IPS-NIHi11 (cell line): ENCODE results near the gene MED4.

Source experiments
- DNase-seq: peaks from one replicate; pipeline ENCODE4 v3.0.0; 2012; ENCODE audit warnings: mixed read lengths, low spot score

Gene MED4, protein sequence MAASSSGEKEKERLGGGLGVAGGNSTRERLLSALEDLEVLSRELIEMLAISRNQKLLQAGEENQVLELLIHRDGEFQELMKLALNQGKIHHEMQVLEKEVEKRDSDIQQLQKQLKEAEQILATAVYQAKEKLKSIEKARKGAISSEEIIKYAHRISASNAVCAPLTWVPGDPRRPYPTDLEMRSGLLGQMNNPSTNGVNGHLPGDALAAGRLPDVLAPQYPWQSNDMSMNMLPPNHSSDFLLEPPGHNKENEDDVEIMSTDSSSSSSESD

DNA sequence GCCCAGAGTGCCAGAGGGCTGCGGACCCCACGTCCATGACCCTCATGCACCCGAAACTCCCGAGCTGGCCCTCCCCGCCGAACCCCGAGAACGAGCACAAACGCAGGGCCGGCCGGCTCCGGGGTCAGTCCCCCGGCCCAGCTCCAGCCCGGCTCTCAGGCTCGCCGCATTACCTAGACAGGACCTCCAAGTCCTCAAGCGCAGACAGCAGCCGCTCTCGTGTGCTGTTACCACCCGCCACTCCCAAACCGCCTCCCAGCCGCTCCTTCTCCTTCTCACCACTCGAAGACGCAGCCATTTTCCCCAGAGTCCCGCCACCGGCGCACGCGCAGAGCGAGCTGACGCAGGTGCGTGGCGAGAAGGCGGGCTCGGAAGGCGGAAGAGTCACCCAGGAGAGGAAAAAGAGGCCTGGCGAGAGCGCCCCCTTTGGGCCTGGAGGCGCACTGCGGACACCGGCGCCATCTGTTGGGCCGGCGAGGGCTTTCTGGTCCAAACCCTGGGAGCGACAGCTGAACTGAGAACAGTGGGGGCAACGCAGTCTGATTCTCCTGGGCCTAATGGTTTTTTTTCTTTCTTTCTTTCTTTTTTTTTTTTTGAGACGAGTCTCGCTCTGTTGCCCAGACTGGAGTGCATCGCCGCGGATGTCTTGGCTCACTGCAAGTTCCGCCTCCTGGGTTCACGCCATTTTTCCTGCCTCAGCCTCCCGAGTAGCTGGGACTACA is at the start of gene MED4:
TSS of gene MED4 (minus strand) at position 324 of the 722 bp plus-strand sequence. CDS start at position 298, 26 bp downstream.
- DNase-seq = peak; percentile 97

GRCh38 chr13:48144413-48145035 is 49.6 kb upstream of the MED4 start:
- DNase-seq = no peak

DNA sequence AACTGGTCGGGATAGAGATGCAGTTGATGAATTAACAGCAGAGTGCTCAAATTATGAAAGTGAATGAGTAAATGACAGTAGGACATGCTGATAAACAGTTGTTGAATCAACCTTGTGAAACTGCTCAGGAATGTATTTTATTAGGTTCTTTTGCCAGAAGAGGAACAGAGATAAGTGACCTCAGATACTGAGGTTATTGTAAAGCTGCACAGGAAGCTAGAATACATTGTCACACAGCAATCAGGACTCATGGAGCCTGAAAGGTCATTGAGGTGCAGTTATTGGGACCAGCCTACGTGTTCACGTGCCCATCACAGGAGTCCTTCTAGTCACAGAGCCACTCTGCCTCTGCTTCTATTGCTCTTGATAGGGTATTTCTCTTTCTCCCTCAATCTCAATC is 47.5 kb upstream of the MED4 start:
- no peak for DNase-seq

DNA sequence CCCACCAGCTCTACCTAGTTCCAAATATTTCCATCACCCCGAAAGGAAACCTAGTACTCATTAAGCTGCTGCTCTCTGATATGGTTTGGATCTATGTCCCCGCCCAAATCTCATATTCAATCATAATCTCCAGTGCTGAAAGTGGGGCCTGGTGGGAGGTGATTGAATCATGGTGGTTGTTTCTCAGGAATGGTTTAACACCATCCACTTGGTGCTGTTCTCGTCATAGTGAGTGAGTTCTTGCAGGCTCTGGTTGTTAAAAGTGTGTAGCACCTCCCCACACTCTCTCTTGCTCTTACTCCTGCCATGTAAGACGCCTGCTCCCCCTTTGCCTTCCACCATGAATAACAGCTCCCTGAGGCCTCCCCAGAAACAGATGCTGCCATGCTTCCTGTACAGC is 43.4 kb upstream of the MED4 start:
- no peak for DNase-seq

GRCh38 chr13:48132961-48133360 is 38.1 kb upstream of the MED4 start:
- DNase-seq = no peak

DNA sequence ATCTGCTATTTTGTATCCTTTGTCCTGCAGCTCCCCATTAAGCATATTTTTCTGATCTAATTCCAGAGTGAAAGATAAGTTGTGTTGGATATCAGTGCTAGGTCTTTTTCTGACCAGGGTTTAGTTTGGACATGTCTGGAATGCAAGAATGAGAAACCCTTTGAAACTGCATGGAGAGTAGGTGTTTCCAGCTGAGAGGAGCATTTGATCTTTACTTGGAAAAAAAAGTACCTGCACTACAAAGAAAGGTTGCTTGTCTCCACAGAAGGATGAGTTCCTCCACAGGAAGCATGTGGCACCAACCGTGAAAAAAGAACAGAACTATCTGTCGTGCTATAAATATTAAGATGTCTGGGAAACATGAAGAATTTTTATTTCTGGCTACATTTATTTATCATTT is 36.6 kb upstream of the MED4 start:
- no peak for DNase-seq

DNA sequence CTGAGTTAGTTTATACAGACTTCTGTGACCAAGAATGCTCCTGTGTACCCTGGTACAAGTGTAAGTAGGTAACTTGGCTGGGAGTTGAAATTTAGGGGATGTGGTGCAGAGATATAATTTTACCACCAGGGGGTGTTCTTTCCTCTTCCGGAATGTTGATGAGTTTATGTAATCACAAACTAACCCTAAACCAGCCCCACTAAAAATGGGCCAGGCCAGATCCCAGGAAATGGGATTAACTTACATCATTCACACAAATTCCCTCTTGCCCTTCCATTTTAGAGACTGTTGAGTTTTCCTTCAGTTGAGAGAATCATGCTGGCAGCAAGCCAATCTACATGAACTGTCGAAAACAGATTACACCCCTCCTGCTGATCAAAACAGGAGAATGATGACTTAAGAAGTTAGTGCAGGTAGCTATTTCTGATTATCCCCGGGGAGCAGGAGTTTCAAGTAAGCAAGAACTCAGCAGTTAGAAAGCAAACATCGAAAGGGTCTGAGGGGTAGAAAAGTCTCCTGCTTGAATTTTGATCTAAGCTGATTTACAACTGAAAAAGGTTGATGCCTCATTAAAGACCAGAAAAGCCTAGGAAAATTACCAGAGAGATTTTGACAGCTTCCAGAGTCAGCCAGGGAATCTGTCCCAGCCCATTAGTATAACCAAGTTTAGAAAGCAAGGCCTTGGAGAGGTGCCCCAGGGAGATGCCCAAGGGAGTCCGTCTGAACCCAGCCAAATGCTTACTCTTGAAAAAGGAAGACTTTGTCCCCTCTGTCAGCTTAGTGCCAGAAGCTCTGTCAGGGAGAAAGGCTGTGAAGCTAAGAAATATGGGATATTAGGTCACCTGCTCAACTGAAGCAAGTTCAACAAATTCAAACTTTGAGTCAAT is 32.3 kb upstream of the MED4 start:
- peak; percentile 65 for DNase-seq

- no peak for DNase-seq
Observed at GRCh38 chr13:48125794-48126228, 30.9 kb upstream of the MED4 start.

DNA sequence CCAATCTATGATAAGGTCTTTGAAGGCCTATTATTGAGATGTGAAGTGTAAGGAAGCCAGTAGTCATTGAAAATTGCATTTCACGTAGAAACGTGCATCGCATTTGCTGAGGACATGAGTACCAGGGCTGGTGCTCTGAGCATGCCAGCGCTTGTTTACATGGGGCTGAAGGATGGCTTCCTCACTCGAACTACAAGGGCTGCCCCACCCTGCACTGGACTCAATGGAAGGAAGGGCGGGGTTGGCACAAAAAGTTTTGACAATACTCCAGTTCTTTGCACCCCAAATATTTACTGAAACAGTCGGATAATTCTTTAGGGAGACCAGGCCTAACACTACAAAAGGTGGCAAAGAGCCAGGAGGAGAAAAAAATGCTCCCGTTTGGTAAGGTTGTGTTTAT is 28.9 kb upstream of the MED4 start:
- no peak for DNase-seq

DNA sequence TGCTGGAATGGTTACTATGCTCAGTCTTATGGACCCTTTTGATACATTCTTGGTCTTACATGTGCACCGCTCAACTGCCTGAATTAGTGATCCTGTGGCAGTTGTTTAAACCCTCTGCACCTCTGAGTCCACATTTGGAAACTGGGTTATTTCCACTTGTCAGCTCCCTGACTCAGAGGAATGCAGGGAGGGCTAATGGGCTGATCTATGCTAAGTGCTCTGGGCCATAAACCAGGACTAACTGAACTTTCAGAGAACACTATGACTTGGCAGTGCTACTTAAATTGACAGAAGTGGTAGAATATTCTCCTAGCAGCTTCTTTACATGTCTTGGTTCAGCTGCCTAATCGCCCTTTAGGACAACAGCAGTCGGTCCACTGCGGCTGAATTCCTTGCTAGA is 26.8 kb upstream of the MED4 start:
- no peak for DNase-seq

GRCh38 chr13:48120241-48120640 is 25.3 kb upstream of the MED4 start:
- DNase-seq = no peak

DNA sequence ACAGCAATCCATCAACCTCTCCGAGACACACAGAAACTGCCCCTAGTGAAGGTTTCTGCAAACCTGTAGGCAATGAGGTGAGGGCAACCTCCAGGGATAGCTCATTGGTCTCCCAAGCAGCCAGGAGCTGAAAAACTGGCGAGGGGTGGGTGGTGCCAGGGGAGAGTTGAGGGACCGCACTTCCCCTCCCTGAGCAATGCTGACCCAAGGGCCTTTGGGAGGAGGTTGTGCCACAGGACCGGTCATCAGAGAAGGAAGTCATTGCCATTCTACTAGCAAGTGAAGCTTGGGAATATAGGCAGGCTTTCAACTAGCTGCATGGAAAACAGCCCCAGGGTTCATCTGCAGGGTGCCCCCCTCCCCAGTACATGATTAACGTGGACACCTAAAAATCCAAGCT is 23.1 kb upstream of the MED4 start:
- DNase-seq = no peak

DNA sequence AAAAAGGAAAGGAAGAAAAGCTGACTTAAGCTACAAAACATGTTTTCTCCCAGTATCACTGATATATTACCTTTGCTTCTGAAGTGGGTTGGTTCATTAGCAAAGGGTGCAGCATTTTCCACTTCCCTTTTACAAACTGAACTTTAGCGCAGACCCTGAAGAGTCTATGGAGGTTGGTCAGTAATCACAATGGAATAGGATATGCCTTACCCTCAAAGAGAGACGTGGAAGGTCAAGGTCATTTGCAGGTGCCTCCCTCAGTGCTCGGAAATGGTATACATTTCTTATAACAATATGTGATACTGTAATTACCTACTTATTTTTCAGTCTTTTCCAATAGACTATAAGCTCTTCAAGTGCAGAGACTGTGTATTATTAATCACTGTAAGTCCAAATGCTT is 21.9 kb upstream of the MED4 start:
- no peak for DNase-seq

DNA sequence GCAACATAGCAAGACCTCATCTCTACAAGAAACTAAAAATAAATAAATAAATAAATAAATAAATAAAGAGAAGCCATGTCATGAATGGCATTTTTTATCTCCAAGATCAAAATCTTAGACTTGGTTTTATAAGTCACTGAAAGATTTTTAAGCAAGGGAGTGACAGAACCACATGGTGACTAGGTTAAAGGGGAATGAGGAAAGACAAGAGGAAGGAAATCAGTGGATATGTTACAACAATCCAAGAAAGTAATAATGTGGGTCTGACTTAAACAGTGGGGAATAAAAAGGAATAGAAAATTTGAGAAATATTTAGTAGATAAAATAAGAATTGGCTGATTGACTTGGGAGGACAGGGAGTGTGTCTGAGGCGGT is 18.8 kb upstream of the MED4 start:
- DNase-seq = no peak

DNA sequence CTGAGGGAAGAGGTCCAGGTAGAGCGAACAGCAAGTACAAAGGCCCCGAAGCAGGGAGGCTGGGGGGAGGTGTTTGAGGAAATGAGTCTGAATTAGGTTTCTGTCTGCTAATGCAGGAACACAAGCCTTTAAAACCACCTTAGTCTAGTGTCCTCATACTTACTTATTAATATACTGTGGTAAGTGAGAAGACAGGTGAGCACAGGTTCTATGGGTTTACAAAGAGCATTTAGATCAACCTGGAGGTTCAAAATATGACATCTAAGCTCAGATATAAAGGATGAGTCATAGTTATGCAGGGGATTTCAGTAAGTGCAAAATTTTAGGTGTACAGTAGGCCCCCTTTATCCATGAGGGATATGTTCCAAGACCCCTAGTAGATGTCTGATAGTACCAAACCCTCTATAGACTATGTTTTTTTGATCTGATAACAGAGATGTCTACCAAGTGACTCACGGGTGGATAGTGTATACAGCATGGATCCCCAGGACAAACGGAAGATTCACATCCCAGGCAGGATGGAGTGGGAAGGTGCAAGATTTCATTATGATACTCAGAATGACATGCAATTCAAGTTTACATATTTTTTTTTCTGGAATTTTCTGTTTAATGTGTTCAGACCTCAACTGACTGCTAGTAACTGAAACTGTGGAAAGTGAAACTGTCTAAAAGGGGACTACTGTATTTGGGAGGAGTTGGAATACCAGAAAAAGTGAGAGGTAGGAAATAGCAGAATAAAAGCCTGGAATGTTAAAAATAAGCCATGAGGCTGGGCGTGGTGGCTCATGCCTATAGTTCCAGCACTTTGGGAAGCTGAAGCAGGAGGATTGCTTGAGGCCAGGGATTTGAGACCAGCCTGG is 18.2 kb upstream of the MED4 start:
- no peak for DNase-seq

GRCh38 chr13:48110931-48111721 is 16.2 kb upstream of the MED4 start:
- no peak for DNase-seq

DNA sequence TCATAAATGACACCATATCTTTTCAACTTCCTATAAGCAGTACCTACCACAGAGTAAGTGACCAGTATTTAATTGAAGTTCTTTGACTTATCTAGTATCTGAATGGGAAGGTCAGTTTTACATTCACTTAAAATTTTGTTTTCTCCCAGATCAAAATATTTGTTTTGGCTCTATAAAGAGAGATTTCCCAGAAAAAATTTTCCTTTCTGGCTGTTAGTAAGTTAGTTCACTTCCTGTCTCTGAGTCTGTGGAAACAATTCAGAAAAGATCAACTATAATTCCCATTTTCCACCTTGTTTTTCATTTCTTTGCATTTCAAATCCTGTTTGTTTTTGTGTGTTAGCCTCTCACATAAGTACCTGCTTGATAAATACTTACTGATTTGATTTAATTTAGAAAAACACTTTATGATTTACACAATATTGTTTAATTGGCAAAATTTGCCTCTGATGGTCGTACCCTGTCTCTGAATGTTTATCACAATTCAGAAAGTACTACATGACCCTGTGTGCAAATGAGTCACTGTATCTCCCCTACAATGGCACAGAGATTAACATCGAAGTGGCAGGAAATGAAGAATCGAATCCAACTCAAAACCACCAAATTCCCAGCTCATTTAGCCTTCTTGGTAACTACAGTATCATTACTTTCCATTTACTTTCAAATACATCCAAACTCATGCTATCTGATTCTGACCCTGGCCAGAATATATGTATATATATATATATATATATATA is 15.4 kb upstream of the MED4 start:
- DNase-seq = no peak

DNA sequence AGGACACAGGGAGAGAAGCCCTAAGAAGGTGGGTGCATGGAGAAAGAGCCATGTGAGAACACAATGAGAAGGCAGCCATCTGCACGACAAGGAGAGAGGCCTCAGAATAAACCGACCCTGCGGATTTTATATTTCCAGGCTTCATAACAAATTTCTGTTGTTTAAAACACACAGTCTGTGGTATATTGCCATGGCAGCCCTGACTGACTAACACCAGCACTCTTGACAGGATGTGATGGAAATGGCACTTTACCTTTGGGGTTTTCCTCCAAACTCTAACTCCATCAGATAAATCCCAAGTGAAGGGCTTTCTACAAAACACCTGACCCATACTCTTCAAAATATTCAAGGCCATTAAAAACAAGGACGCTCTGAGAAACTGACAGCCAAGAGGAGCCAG is 13.2 kb upstream of the MED4 start:
- no peak for DNase-seq

- DNase-seq = no peak
Observed at GRCh38 chr13:48097793-48098192, 2.9 kb upstream of the MED4 start.

DNA sequence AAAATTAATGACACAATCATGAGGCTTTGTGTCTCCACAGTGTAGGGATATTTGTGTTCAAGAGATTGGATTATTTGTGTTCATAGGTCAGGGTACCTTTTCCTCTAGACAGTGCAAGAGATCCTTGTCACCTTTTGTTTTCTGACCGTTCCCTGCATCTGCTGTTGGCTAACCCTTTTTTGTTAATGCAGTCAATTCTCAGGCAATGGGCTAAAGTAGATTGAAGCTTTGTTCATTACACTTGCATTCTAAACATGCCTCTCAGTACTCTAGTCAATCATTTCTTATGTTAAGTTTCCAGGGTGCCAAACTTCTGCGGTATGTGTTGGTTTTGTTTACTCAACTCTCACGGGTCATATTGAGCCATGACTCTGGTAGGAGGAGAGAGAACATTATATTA is 1.8 kb upstream of the MED4 start:
- DNase-seq = no peak
